GM15510 (cell line): Measurements from ENCODE around the gene CLEC10A.

Source experiments
- POLR2A ChIP-seq: IDR thresholded peaks from 3 replicates; pipeline ENCODE4 v1.6.1; 2011; ENCODE audit warnings: borderline replicate concordance; ENCODE audit not compliant: insufficient read length; ENCODE audit errors: extremely low read depth

Gene CLEC10A

DNA sequence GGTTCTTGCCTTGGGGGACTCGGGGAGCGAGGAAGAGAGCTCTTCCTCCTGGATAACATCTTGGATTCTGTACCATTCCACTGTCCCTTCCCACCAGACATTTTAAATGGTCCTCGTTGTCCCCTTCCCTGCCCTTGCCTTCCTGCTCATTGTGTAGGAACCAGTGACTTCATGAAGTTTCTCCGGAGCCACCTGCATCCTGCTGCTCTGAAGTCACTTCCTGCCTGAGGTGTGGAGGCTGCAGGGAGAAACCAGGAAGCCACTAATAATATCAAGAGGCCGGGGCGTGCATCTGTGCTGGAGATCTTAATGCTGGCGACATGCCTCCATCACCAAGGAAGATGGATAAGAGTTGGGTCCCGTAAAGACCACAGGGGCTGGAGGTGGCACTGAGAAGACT lies 50.4 kb downstream of the CLEC10A start:
- TF ChIP-seq POLR2A = no peak

DNA sequence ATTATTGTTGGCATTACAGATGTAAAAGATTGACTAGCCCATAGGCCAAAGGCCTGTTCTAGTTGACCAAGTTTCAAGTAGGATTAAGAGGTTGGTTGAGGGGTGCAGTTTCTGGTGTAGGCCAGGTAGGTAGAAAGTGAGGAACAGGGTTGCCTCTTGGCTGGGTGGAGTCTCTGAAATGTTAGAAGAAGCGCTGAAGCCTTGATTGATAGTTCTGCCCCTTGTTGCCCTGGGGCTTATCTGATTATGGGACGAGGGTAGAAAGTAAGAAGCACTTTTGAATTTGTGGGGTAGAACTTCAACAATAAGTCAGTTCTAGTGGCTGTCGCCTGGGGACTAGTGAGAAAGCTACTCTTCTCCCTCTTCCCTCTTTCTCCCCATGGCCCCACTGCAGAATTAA lies 51.0 kb downstream of the CLEC10A start:
- no peak for TF ChIP-seq POLR2A

DNA sequence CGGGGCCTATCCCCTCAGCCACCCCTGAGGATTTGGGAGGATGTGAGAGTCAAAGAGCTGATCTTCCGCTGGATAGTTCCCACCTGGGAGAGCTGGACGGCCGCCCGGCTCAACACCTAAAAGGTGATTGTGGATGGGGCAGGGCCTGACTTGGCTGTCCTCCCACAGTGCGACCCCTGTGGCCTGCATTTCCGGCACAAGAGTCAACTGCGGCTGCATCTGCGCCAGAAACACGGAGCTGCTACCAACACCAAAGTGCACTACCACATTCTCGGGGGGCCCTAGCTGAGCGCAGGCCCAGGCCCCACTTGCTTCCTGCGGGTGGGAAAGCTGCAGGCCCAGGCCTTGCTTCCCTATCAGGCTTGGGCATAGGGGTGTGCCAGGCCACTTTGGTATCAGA lies 52.7 kb downstream of the CLEC10A start:
- no peak for TF ChIP-seq POLR2A

DNA sequence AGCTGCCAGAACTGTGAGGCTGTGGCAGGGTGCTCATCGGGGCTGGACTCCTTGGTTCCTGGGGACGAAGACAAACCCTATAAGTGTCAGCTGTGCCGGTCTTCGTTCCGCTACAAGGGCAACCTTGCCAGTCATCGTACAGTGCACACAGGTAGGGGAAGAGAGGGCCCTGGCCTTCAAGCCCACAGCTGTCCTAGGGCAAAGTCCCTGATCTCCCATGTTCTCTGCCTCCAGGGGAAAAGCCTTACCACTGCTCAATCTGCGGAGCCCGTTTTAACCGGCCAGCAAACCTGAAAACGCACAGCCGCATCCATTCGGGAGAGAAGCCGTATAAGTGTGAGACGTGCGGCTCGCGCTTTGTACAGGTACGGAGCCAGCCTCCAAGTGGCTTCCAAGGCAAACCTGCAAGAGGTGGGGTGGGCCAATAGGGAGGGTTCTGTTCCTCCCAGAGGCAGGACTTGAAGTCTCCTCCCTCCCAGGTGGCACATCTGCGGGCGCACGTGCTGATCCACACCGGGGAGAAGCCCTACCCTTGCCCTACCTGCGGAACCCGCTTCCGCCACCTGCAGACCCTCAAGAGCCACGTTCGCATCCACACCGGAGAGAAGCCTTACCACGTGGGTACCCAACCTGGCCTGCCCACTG lies 53.5 kb downstream of the CLEC10A start:
- TF ChIP-seq POLR2A = no peak

DNA sequence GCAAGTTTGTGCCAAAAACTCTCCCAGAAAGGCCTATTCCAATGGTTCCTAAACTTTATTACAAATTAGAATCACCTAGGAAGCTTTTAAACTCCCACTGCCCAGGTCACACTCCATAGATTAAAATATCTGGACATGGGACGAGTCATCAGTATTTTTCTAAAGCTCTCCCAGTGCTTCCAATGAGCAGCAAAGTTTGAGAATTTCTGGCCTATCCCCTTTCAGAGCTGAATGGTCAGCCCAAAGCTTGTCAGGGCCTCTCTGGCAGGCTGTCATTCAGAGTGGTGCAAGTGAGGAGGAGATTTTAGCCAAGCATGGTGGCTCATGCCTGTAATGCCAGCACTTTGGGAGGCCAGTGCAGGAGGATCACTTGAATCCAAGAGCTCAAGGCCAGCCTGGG lies 54.8 kb downstream of the CLEC10A start:
- no peak for TF ChIP-seq POLR2A
